GM21528 (cell line): ENCODE measurements around the gene MYB.

Source experiments
- ATAC-seq: cut with Tn5 transposase; IDR thresholded peaks from one replicate; pipeline ENCODE4 v1.9.1; 2021; ENCODE audit warnings: mild to moderate bottlenecking, moderate library complexity; ENCODE audit not compliant: unreplicated experiment, low FRiP score

Gene MYB

GRCh38 chr6:135185483-135185882, 4.4 kb downstream of the MYB start:
- ATAC-seq = no peak

GRCh38 chr6:135186255-135186654, 5.1 kb downstream of the MYB start:
- ATAC-seq = no peak

DNA sequence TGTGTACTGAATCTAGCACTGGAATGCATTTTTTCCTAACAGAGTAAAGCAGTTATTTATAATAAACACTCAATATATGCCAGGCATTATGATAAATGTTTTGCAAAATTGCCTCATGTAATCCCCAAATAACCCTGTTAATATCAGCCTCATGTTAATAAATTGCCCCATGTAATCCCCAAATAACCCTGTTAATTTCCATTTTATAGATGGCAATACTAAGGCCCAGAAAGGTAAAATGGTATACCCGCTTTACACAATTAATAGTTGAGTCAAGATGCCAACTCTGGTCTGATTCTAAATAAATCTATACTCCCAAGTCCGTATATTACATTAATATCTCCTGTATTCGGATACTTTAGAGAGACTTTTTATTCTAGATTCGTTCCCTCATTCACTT, 6.3 kb downstream of the MYB start:
- no peak for ATAC-seq

DNA sequence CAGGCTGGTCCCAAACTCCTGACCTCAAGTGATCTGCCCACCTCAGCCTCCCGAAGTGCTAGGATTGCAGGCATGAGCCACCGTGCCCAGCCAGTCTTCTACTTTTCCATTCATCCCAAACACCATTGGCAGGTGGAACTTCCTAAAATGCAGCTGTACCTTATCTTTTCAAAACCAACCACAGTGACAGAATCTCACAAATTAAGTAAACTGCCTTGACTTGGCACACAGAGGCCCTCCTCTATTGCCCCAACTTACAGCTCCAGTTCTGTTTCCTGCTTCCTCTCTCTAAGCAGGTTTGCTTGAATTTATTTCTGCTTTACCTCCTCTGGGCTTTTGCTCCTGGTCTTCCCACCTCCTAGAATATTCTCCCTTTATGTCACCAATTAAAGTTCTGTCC, 7.6 kb downstream of the MYB start:
- no peak for ATAC-seq

DNA sequence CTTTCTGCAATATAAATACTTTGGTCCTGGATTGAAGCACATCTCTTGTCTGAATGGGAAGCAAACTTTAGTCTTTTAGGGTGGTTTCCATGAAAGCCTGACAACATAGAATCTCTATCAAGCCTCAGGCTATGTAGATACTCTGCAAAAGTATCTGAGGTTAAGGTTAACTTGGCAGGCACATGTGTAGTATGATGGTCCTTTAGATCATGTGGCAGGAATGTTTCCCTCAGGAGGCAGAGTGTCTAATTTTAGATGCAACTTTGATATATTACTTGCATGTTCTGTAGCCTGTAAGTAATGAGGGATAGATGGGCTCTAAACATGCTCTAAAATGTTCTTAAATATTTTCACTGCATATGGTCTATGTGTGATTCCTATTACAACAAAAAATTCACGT, 8.2 kb downstream of the MYB start:
- no peak for ATAC-seq

GRCh38 chr6:135191508-135192255, 10.6 kb downstream of the MYB start:
- no peak for ATAC-seq

GRCh38 chr6:135192256-135193174, 11.4 kb downstream of the MYB start:
- ATAC-seq = no peak

GRCh38 chr6:135193221-135193620, 12.1 kb downstream of the MYB start:
- ATAC-seq = no peak

- no peak for ATAC-seq
Measured at GRCh38 chr6:135195041-135195440, 13.9 kb downstream of the MYB start.

DNA sequence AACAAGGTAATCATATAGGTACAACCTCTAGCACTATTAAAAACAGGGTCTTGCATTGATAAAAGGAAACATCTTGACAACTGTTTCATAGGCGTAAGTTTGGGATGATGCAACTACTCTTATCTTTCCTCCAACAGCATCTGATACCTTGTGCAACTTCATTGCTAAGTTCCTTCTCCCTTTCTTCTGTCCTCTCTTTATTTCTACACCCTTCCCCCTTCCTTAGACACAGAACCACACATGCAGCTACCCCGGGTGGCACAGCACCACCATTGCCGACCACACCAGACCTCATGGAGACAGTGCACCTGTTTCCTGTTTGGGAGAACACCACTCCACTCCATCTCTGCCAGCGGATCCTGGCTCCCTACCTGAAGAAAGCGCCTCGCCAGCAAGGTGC, 14.4 kb downstream of the MYB start:
- ATAC-seq = no peak

GRCh38 chr6:135196739-135197510, 15.8 kb downstream of the MYB start:
- ATAC-seq = no peak

GRCh38 chr6:135202836-135203235, 21.7 kb downstream of the MYB start:
- no peak for ATAC-seq

DNA sequence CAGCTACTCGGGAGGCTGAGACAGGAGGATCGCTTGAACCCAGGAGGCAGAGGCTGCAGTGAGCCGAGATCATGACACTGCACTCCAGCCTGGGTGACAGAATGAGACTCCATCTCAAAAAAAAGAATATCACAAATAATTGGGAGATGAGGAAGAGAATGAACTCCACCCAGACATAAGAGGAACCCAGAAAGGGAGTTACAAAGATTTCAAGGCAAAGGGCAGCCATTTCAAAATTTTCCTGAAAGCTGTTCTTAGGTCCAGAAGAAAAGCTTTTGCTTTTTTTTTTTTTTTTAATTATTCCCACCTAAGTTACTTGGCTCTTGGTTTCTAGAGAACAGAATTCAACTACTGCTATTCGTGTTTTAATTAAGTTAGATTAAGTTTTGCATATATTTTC, 23.8 kb downstream of the MYB start:
- ATAC-seq = no peak

DNA sequence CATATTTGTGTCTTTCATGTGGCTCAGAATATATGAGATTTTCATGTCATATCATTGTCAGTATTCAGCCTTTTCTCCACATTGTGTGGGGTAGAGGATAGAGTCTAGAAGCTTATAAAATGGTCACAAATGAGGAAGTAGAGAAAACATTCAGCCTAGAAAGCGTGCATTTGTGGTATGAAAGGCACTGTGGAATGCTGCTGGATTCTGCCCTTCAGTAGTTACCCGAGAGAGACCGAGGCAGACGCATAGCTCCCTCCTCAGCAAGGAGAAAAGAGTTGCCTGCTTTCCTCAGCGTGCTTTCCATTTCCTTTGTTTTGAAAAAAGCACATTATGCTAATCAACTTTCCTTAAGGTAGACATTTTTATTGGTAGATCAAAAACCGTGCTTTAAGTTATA, 28.7 kb downstream of the MYB start:
- no peak for ATAC-seq

GRCh38 chr6:135210632-135211305, 29.7 kb downstream of the MYB start:
- no peak for ATAC-seq

DNA sequence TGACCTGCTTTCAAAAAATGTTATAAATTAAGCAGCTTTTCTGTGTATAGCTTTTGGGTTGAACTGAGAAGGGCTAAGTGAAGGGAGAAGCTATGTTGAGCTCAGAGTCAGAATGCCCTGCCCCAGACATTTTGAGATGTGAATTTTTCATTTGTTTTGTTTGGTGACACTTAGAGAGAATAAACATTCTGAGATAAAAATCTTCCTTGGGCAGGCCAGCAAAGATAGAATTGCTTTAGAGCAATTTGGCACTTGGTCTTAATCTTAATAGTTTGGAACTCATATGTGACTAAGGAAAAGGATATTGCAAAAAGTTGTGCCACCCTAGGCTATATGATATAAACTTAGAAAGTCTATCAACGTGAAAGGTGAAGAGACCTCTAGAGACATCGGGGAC, 30.2 kb downstream of the MYB start:
- ATAC-seq = no peak

- no peak for ATAC-seq
Measured at GRCh38 chr6:135212020-135212806, 31.1 kb downstream of the MYB start.

- ATAC-seq = no peak
Measured at GRCh38 chr6:135212935-135213334, 31.8 kb downstream of the MYB start.

DNA sequence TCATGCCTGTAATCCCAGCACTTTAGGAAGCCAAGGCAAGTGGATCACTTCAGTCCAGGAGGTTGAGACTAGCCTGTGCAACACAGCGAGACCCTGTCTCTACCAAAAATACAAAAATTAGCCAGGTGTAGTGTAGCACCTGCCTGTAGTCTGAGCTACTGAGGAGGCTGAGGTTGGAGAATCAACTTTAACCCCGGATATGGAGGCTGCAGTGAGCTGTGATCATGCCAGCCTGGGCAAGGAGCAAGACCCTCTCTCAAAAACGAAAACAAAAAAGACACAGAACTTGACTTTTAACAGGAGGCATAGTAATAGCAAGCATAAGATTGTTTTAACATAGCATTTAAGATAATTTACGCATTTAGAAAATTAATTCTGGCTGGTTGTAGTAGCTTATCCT, 32.5 kb downstream of the MYB start:
- ATAC-seq = no peak

DNA sequence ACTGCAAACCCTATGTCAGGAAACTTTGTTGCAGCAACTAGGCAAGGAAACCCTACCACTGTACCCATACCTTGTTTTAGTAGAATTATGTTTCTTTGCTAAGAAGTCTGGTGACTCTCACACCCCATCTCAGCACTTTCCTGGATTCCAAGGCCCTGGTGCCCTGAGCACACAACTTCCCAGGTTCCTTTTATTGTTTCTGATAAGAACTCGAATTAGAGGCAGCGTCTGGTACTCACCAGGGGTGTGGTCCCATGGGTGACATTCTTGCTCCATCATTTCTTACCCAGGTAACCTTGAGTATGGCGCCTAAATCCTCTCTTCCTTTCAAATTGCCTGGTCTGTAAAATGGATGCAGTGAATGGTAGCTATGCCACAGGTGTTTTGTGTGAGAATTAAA, 34.1 kb downstream of the MYB start:
- ATAC-seq = no peak
